ENCODE measurements around the gene SHF. TPM values are rescaled to one million over a fixed set of nuclear protein-coding genes. Genes with fewer than 3 reads are reported as not detected.

SHF gene
- total RNA-seq, 2 experiments from 2014 or later = 11.8 to 12.5 TPM

DNA sequence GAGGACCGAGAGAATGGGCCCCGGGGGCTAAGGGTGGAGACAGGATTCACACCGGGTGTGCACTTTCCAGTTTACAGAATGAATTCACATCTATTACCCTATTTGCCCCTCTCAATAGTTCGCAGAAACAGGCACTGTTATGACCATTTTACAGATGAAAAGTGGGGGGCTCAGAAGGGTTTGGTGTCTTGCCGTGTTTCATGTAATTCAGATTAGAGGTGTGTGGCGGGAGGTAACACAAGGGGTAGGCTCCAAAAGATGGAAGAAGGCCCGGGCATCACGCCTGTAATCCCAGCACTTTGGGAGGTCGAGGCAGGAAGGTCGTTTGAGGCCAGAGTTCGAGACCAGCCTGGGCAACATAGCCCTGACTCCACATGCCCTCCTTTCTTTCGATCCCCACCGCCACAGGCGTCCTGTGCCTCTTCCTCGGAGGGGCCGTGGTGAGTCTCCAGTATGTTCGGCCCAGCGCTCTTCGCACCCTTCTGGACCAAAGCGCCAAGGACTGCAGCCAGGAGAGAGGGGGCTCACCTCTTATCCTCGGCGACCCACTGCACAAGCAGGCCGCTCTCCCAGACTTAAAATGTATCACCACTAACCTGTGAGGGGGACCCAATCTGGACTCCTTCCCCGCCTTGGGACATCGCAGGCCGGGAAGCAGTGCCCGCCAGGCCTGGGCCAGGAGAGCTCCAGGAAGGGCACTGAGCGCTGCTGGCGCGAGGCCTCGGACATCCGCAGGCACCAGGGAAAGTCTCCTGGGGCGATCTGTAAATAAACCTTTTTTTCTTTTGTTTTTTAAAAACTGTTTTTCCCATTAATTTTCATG is 70.2 kb downstream of the SHF start:
- Mint-ChIP-seq H3K4me3 (no peak overlapping the region), H3K36me3 (no peaks in the 10 kb centered on the region), H3K27ac (no peak overlapping the region), H3K9me3 (no peaks in the 10 kb centered on the region), H3K4me1 (ENCODE audit: low read depth) (peaks cover 30% of the 10 kb centered on the region), H3K27me3 (peaks cover 61% of the 10 kb centered on the region)
- POLR2A ChIA-PET = no interaction called here
- DNase-seq = no peak
- intact Hi-C loops (cut with micrococcal nuclease) = loop anchor here (2.0 kb wide), 2 partner anchors 15 to 83 kb away; no protein-coding TSS in a partner anchor
- CTCF ChIA-PET = interaction anchor here (0.6 to 4.6 kb wide), 57 partner anchors 8 to 1176 kb away, joined by 3 to 65 read pairs (median 4); partner anchors contain the start of genes DUOX1, DUOXA1 and SHF

Other genes starting within 250 kb of the SHF start
- not detected for gene TERB2, start 231.3 kb downstream of the SHF start, total RNA-seq
- 10 to 100 TPM; 14.5 to 15.6 TPM for gene SORD, start 164.8 kb downstream of the SHF start, total RNA-seq
- under 1 TPM; 0.02 to 0.19 TPM for gene DUOX2, start 73.8 kb downstream of the SHF start, total RNA-seq
- not detected for gene DUOXA2, start 73.6 kb downstream of the SHF start, total RNA-seq
- gene DUOXA1, start 58.1 kb downstream of the SHF start, total RNA-seq = under 1 TPM; 0.19 to 0.36 TPM
- under 1 TPM; 0.51 to 0.74 TPM for gene DUOX1, start 58.0 kb downstream of the SHF start, total RNA-seq
- gene SLC28A2, start 64.3 kb upstream of the SHF start, total RNA-seq = not detected
- gene GATM, start 190.6 kb upstream of the SHF start, total RNA-seq = 1 to 10 TPM in 1 of 2 experiments, under 1 TPM in 1; 0.62 to 1.3 TPM